Left ventricle myocardium inferior (tissue), 1 donor: ENCODE measurements around the gene CLEC2D. TPM values are rescaled to one million over a fixed set of nuclear protein-coding genes. Genes with fewer than 3 reads are reported as not detected.
"Not testable (repeated sequence)": the region's sequence is repeated elsewhere in the genome, so short reads cannot be mapped to it uniquely, and the experiment has no call there.

Experiments used
- DNase-seq: peaks from one replicate; pipeline ENCODE4 v3.0.0-alpha.2; 2020
- H3K27ac ChIP-seq: fragments of 200-600 bp; replicated peaks from 2 replicates; pipeline ENCODE4 v1.8.0; 2021
- H3K27me3 ChIP-seq: fragments of 200-600 bp; 2 replicates; pipeline ENCODE4 v1.8.0; 2021; ENCODE audit warnings: low read depth
- H3K36me3 ChIP-seq: fragments of 200-600 bp; 2 replicates; pipeline ENCODE4 v1.8.0; 2021
- H3K4me1 ChIP-seq: fragments of 200-600 bp; 2 replicates; pipeline ENCODE4 v1.8.0; 2021
- H3K4me3 ChIP-seq: fragments of 200-600 bp; 2 replicates; pipeline ENCODE4 v1.8.0; 2021; ENCODE audit warnings: mild to moderate bottlenecking, moderate library complexity
- H3K9me3 ChIP-seq: fragments of 200-600 bp; replicated peaks from 2 replicates; pipeline ENCODE4 v1.8.0; 2021
- CTCF ChIP-seq: fragments of 200-600 bp; IDR thresholded peaks from 2 replicates; pipeline ENCODE4 v1.8.0; 2021; ENCODE audit warnings: antibody characterized with exemption, mild to moderate bottlenecking, borderline replicate concordance
- intact Hi-C: fragments of 100-400 bp; cut with micrococcal nuclease; formaldehyde crosslinking; loops from one replicate; pipeline ENCODE4 v1.11.0; 2022
- total RNA-seq: library from RNA; stranded (reverse); fragmentation: NEBNext Ultra II Directional; extraction: Animal tissue kit (Norgen Biotek cat#: 25700); gene quantifications from one replicate; pipeline ENCODE4 v1.2.1, GENCODE V29; 2021
- donor health status: DM: no; HTN: yes; CAD: no; lungs with severe emphysema.

The CLEC2D gene
- total RNA-seq, 1 donor from 2014 or later = 3.3 TPM

GRCh38 chr12:9673404-9674225 lies 4.1 kb downstream of the CLEC2D start:
- Histone ChIP-seq H3K4me3 (no peak overlapping the region), H3K4me1 (peaks cover 13% of the 10 kb centered on the region), H3K27me3 (no peaks in the 10 kb centered on the region), H3K9me3 (no peaks in the 10 kb centered on the region), H3K27ac (peak overlapping the region; percentile 0), H3K36me3 (no peaks in the 10 kb centered on the region)
- TF ChIP-seq CTCF = no peak
- intact Hi-C loops = no loop called here
- peak; percentile 52 for DNase-seq

DNA sequence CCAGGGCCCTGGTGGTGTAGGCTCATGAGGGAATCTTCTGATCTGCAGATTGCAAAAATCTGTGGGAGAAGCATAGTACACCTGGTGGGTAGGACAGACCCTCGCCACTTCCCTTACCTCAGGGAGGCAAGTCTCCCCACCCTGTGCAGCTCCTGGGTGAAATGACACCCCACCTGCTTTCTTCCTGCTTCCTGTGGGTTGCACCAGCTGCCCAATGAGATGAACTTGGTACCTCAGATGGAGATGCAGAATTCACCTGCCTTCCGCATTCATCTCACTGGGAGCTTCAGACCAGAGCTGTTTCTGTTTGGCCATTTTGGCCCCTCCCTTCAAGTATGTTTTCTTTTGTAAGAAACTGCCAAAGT lies 4.7 kb downstream of the CLEC2D start:
- peak overlapping the region; percentile 0 for H3K27ac ChIP-seq
- H3K27me3 ChIP-seq = no peaks in the 10 kb centered on the region
- DNase-seq = no peak
- intact Hi-C loops = no loop called here
- no peak overlapping the region for H3K4me3 ChIP-seq
- H3K4me1 ChIP-seq = peaks cover 13% of the 10 kb centered on the region
- H3K36me3 ChIP-seq = no peaks in the 10 kb centered on the region
- TF ChIP-seq CTCF = no peak
- H3K9me3 ChIP-seq = no peaks in the 10 kb centered on the region

GRCh38 chr12:9682508-9682907 lies 13.0 kb downstream of the CLEC2D start:
- DNase-seq, H3K4me3 ChIP-seq, intact Hi-C loops, H3K4me1 ChIP-seq, H3K27me3 ChIP-seq, H3K27ac ChIP-seq: not testable (repeated sequence)
- Histone ChIP-seq H3K36me3 (peaks cover 41% of the 10 kb centered on the region), H3K9me3 (peaks cover 10% of the 10 kb centered on the region)

DNA sequence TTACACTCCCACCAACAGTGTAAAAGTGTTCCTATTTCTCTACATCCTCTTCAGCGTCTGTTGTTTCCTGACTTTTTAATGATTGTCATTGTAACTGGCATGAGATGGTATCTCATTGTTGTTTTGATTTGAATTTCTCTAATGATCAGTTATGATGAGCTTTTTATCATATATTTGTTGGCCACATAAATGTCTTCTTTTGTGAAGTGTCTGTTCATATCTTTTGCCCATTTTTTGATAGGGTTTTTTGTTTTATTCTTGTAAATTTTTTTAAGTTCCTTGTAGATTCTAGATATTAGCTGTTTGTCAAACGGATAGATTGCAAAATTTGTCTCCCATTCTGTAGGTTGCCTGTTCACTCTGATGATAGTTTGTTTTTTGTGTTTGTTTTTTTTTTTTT lies 13.4 kb downstream of the CLEC2D start:
- peaks cover 43% of the 10 kb centered on the region for H3K36me3 ChIP-seq
- H3K4me1 ChIP-seq, H3K27me3 ChIP-seq, H3K27ac ChIP-seq, intact Hi-C loops, H3K4me3 ChIP-seq, DNase-seq: not testable (repeated sequence)
- peaks cover 10% of the 10 kb centered on the region for H3K9me3 ChIP-seq

DNA sequence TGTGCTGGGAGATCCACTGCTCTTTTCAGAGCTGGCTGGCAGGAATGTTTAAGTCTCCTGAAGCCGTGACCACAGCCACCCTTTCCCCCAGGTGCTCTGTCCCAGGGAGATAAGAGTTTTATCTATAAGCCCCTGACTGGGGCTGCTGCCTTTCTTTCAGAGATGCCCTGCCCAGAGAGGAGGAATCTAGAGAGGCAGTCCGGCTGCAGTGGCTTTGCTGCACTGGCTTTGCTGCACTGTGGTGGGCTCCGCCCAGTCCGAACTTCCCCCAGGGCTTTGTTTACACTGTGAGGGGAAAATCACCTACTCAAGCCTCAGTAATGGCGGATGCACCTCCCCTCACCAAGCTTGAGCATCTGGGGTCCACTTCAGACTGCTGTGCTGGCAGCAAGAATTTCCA lies 15.9 kb downstream of the CLEC2D start:
- H3K27me3 ChIP-seq, H3K27ac ChIP-seq, H3K4me3 ChIP-seq, DNase-seq, intact Hi-C loops, H3K4me1 ChIP-seq: not testable (repeated sequence)
- Histone ChIP-seq H3K36me3 (peaks cover 60% of the 10 kb centered on the region), H3K9me3 (peaks cover 19% of the 10 kb centered on the region)

DNA sequence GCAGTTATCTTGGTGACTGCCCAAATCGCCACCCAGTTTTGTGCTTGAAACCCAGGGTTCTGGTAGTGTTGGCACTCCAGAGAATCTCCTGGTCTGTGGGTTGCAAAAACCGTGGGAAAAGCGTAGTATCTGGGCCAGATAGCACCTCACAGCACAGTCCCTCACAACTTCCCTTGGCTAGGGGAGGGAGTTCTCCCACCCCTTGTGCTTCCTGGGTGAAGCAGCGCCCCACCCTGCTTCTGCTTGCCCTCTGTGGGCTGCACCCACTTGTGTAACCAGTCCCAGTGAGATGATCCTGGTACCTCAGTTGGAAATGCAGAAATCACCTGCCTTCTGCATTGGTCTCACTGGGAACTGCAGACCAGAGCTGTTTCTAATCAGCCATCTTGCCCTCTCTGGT lies 16.4 kb downstream of the CLEC2D start:
- H3K27ac ChIP-seq = no peak overlapping the region
- no peak for DNase-seq
- H3K36me3 ChIP-seq = peaks cover 56% of the 10 kb centered on the region
- H3K9me3 ChIP-seq = peaks cover 19% of the 10 kb centered on the region
- H3K27me3 ChIP-seq = no peaks in the 10 kb centered on the region
- intact Hi-C loops = no loop called here
- no peak overlapping the region for H3K4me3 ChIP-seq
- no peaks in the 10 kb centered on the region for H3K4me1 ChIP-seq
- no peak for TF ChIP-seq CTCF

GRCh38 chr12:9687228-9687627 lies 17.7 kb downstream of the CLEC2D start:
- TF ChIP-seq CTCF = no peak
- Histone ChIP-seq H3K27me3 (no peaks in the 10 kb centered on the region), H3K4me3 (no peak overlapping the region), H3K9me3 (peaks cover 17% of the 10 kb centered on the region), H3K27ac (no peak overlapping the region), H3K4me1 (no peaks in the 10 kb centered on the region), H3K36me3 (peaks cover 49% of the 10 kb centered on the region)
- intact Hi-C loops = no loop called here
- DNase-seq = no peak
